HS-27A (cell line): ENCODE data around the gene YPEL3.

Experiments used
- DNase-seq: peaks from one replicate; pipeline ENCODE4 v3.0.0-alpha.2; 2012; ENCODE audit warnings: low read depth, missing footprints

The YPEL3 gene

GRCh38 chr16:30046178-30046577 lies 49.8 kb downstream of the YPEL3 start:
- no peak for DNase-seq
